Hepatocyte (in vitro differentiated cells): ENCODE measurements around the gene CHCHD6. TPM values are rescaled to one million over a fixed set of nuclear protein-coding genes. Genes with fewer than 3 reads are reported as not detected.

Experiments
- DNase-seq: peaks from one replicate; pipeline ENCODE4 v3.0.0-alpha.2; 2016; ENCODE audit warnings: low spot score
- H2AFZ ChIP-seq: fragments of 200-600 bp; sonication (generic); 2 replicates; pipeline ENCODE4 v1.6.0; 2016; ENCODE audit warnings: antibody characterized with exemption, mild to moderate bottlenecking
- H3K27ac ChIP-seq: fragments of 200-600 bp; sonication (generic); 2 replicates; pipeline ENCODE4 v1.5.1; 2016; ENCODE audit warnings: mild to moderate bottlenecking
- H3K27me3 ChIP-seq: fragments of 200-600 bp; sonication (generic); 2 replicates; pipeline ENCODE4 v1.6.1; 2016
- H3K36me3 ChIP-seq: fragments of 200-600 bp; sonication (generic); replicated peaks from 2 replicates; pipeline ENCODE4 v1.5.1; 2016; ENCODE audit warnings: low read depth; ENCODE audit not compliant: insufficient read depth
- H3K4me1 ChIP-seq: fragments of 200-600 bp; sonication (generic); 2 replicates; pipeline ENCODE4 v1.5.1; 2016; ENCODE audit warnings: mild to moderate bottlenecking, moderate library complexity; ENCODE audit not compliant: insufficient read depth
- H3K4me2 ChIP-seq: fragments of 200-600 bp; sonication (generic); 2 replicates; pipeline ENCODE4 v1.6.0; 2016
- H3K4me3 ChIP-seq: fragments of 200-600 bp; sonication (generic); 2 replicates; pipeline ENCODE4 v1.5.1; 2016; ENCODE audit warnings: mild to moderate bottlenecking
- H3K79me2 ChIP-seq: fragments of 200-600 bp; sonication (generic); 2 replicates; pipeline ENCODE4 v1.6.0; 2017; ENCODE audit warnings: mild to moderate bottlenecking
- H3K9me2 ChIP-seq: fragments of 200-600 bp; sonication (generic); replicated peaks from 2 replicates; pipeline ENCODE4 v1.6.0; 2017; ENCODE audit warnings: mild to moderate bottlenecking; ENCODE audit not compliant: insufficient read depth
- H3K9me3 ChIP-seq: fragments of 200-600 bp; sonication (generic); 2 replicates; pipeline ENCODE4 v1.5.1; 2016; ENCODE audit warnings: low read depth, mild to moderate bottlenecking
- H4K20me1 ChIP-seq: fragments of 200-600 bp; sonication (generic); 2 replicates; pipeline ENCODE4 v1.6.0; 2016; ENCODE audit warnings: mild to moderate bottlenecking; ENCODE audit not compliant: insufficient read depth, poor library complexity, severe bottlenecking
- CTCF ChIP-seq: fragments of 200-600 bp; sonication (generic); IDR thresholded peaks from 2 replicates; pipeline ENCODE4 v1.5.1; 2016; ENCODE audit warnings: antibody characterized with exemption, mild to moderate bottlenecking; ENCODE audit not compliant: poor library complexity
- EZH2 ChIP-seq: fragments of 200-600 bp; sonication (generic); IDR thresholded peaks from 2 replicates; pipeline ENCODE4 v1.6.1; 2016; ENCODE audit warnings: antibody characterized with exemption, mild to moderate bottlenecking, borderline replicate concordance
- EZH2phosphoT487 ChIP-seq: fragments of 200-600 bp; sonication (generic); IDR thresholded peaks from one replicate; pipeline ENCODE4 v1.6.1; 2018; ENCODE audit warnings: antibody characterized with exemption, mild to moderate bottlenecking, low read depth, moderate library complexity; ENCODE audit not compliant: unreplicated experiment, severe bottlenecking
- WGBS: methylation state at CpG from one replicate; pipeline ENCODE4 v1.1.6; 2016; ENCODE audit warnings: low lambda C conversion rate; ENCODE audit errors: missing lambda C conversion rate; 5-methylcytosine and 5-hydroxymethylcytosine counted together
- polyA plus RNA-seq: library from polyadenylated mRNA; unstranded; fragments of >200 nt; fragmentation: Nextera tagmentation; extraction: Ambion mirVana; gene quantifications from 2 replicates; pipeline ENCODE4 v1.2.1, GENCODE V29; 2016
- total RNA-seq: library from RNA; depleted of rRNA; stranded (reverse); fragments of >200 nt; gene quantifications from 2 replicates; pipeline ENCODE4 v1.2.3, GENCODE V29; 2014

The CHCHD6 gene
- total and polyA plus RNA-seq, 2 experiments from 2014 or later, result 13.8 to 19.7 TPM

- Histone ChIP-seq H3K9me3 (no peaks in the 10 kb centered on the region), H3K4me1 (peaks cover 13% of the 10 kb centered on the region), H3K4me3 (no peak overlapping the region), H3K36me3 (no peaks in the 10 kb centered on the region), H3K27ac (no peak overlapping the region), H3K9me2 (no peaks in the 10 kb centered on the region), H3K4me2 (no peak overlapping the region), H2AFZ (no peak overlapping the region), H3K79me2 (no peaks in the 10 kb centered on the region), H3K27me3 (no peaks in the 10 kb centered on the region), H4K20me1 (no peaks in the 10 kb centered on the region)
- DNase-seq, result no peak
- 94% methylated on average over 6 of the region's 6 CpGs for WGBS
- no peak for TF ChIP-seq CTCF
- no peak for TF ChIP-seq EZH2
- no peak for TF ChIP-seq EZH2phosphoT487
These were observed 43.7 kb downstream of the CHCHD6 start for GRCh38 chr3:126747768-126748167.

GRCh38 chr3:126748701-126749546 lies 44.9 kb downstream of the CHCHD6 start:
- Histone ChIP-seq H3K27me3 (no peaks in the 10 kb centered on the region), H3K4me2 (no peak overlapping the region), H3K4me3 (no peak overlapping the region), H3K9me3 (no peaks in the 10 kb centered on the region), H3K4me1 (peaks cover 25% of the 10 kb centered on the region), H4K20me1 (no peaks in the 10 kb centered on the region), H3K79me2 (no peaks in the 10 kb centered on the region), H3K27ac (no peak overlapping the region), H3K9me2 (no peaks in the 10 kb centered on the region), H3K36me3 (no peaks in the 10 kb centered on the region), H2AFZ (no peak overlapping the region)
- TF ChIP-seq CTCF (no peak), EZH2phosphoT487 (no peak), EZH2 (no peak)
- no peak for DNase-seq
- WGBS, result 83% methylated on average over 5 of the region's 5 CpGs

- TF ChIP-seq CTCF (no peak), EZH2 (no peak), EZH2phosphoT487 (no peak)
- H4K20me1 ChIP-seq, result no peaks in the 10 kb centered on the region
These were observed 45.5 kb downstream of the CHCHD6 start for GRCh38 chr3:126749547-126749875.

More at GRCh38 chr3:126749547-126749875, 45.5 kb downstream of the CHCHD6 start:
- Histone ChIP-seq H2AFZ (no peak overlapping the region), H3K4me1 (peaks cover 27% of the 10 kb centered on the region), H3K27ac (no peak overlapping the region), H3K4me3 (no peak overlapping the region), H3K79me2 (no peaks in the 10 kb centered on the region), H3K9me3 (no peaks in the 10 kb centered on the region), H3K4me2 (no peak overlapping the region), H3K9me2 (no peaks in the 10 kb centered on the region), H3K36me3 (no peaks in the 10 kb centered on the region), H3K27me3 (no peaks in the 10 kb centered on the region)
- WGBS, result 95% methylated on average over 3 of the region's 3 CpGs
- no peak for DNase-seq
